A549 (cell line): ENCODE measurements around the gene WDR45B.

ENCODE experiments used
- CHD2 ChIP-seq: fragments of 150-350 bp; IDR thresholded peaks from 2 replicates; pipeline ENCODE4 v1.6.1; 2014; ENCODE audit warnings: low read length; ENCODE audit not compliant: partially characterized antibody
- EP300 ChIP-seq, 2 experiments: fragments of >200 bp; sonication (Bioruptor Twin); formaldehyde crosslinking; IDR thresholded peaks; 2 replicates in 1 of 2; 3 replicates in 1 of 2; pipeline ENCODE4 v1.6.1; 2016 to 2017
- KDM1A ChIP-seq: fragments of 200-600 bp; sonication (generic); IDR thresholded peaks from 2 replicates; pipeline ENCODE4 v1.6.1; 2016; ENCODE audit warnings: low read depth, mild to moderate bottlenecking
- MYC ChIP-seq: IDR thresholded peaks from 2 replicates; pipeline ENCODE4 v1.6.1; 2012; ENCODE audit warnings: mild to moderate bottlenecking, inconsistent platforms, low read length, improper control_type of control experiment, borderline replicate concordance
- POLR2A ChIP-seq: IDR thresholded peaks from 2 replicates; pipeline ENCODE4 v1.6.1; 2012; ENCODE audit warnings: mild to moderate bottlenecking, low read length
- TP53 ChIP-seq: fragments of 250-450 bp; sonication (Bioruptor Pico); IDR thresholded peaks from 2 replicates; pipeline ENCODE4 v1.5.0; 2021; ENCODE audit warnings: mild to moderate bottlenecking, moderate library complexity
- TF ChIP-seq, protein P1 (sequence below): fragments of >200 bp; sonication (Bioruptor Twin); formaldehyde crosslinking; IDR thresholded peaks from 3 replicates; pipeline ENCODE4 v1.5.1; 2016
- TF ChIP-seq, protein P2 (sequence below): fragments of 450-650 bp; IDR thresholded peaks from 2 replicates; pipeline ENCODE4 v1.6.1; 2014; ENCODE audit warnings: antibody characterized with exemption

DNA sequence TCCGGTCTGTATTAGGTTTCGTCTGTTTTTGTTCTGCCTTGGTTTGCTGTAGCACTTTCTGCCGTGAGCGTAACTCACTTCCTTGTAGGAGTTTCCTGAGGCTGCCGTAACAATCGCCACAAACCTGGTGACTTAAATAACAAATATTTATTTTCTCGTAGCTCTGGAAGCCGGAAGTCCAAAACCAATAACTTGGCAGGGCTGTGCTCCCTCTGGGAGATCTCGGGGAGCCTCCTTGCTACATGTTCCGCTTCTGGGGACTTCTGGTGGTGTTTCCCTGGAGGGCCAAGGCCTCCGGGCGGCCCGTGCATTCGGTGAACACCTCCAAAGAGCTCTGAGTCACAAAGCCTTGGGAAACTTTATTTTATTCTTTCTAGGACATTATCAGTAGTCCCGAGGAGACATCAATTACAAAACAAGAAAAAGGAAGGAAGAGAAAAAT lies 6.8 kb upstream of the WDR45B start:
- TF ChIP-seq, protein P1, sequence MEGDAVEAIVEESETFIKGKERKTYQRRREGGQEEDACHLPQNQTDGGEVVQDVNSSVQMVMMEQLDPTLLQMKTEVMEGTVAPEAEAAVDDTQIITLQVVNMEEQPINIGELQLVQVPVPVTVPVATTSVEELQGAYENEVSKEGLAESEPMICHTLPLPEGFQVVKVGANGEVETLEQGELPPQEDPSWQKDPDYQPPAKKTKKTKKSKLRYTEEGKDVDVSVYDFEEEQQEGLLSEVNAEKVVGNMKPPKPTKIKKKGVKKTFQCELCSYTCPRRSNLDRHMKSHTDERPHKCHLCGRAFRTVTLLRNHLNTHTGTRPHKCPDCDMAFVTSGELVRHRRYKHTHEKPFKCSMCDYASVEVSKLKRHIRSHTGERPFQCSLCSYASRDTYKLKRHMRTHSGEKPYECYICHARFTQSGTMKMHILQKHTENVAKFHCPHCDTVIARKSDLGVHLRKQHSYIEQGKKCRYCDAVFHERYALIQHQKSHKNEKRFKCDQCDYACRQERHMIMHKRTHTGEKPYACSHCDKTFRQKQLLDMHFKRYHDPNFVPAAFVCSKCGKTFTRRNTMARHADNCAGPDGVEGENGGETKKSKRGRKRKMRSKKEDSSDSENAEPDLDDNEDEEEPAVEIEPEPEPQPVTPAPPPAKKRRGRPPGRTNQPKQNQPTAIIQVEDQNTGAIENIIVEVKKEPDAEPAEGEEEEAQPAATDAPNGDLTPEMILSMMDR = no peak
- TF ChIP-seq CHD2 (no peak), EP300 (IDR thresholded peaks at IDR 0.05) (no peak), POLR2A (no peak), KDM1A (no peak), MYC (no peak), TP53 (no peak)
- TF ChIP-seq, protein P2, sequence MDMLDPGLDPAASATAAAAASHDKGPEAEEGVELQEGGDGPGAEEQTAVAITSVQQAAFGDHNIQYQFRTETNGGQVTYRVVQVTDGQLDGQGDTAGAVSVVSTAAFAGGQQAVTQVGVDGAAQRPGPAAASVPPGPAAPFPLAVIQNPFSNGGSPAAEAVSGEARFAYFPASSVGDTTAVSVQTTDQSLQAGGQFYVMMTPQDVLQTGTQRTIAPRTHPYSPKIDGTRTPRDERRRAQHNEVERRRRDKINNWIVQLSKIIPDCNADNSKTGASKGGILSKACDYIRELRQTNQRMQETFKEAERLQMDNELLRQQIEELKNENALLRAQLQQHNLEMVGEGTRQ = no peak
